ENCODE results near the gene ADPRH.

Gene ADPRH

GRCh38 chr3:119598410-119599098 is 19.3 kb downstream of the ADPRH start:
- FAIRE-seq: no peak

- FAIRE-seq: no peak
These were observed 20.4 kb downstream of the ADPRH start for GRCh38 chr3:119599558-119600174.

GRCh38 chr3:119600732-119601131 is 21.4 kb downstream of the ADPRH start:
- FAIRE-seq: no peak

GRCh38 chr3:119601154-119601553 is 21.9 kb downstream of the ADPRH start:
- FAIRE-seq: no peak

- FAIRE-seq: no peak
These were observed 23.4 kb downstream of the ADPRH start for GRCh38 chr3:119602676-119603075.

- FAIRE-seq: no peak
These were observed 25.6 kb downstream of the ADPRH start for GRCh38 chr3:119604878-119605277.

- no peak for FAIRE-seq
These were observed 29.2 kb downstream of the ADPRH start for GRCh38 chr3:119608405-119609000.

GRCh38 chr3:119609301-119609700 is 30.0 kb downstream of the ADPRH start:
- no peak for FAIRE-seq

GRCh38 chr3:119611664-119612063 is 32.4 kb downstream of the ADPRH start:
- FAIRE-seq: no peak

- no peak for FAIRE-seq
These were observed 33.9 kb downstream of the ADPRH start for GRCh38 chr3:119613201-119613600.

- FAIRE-seq: no peak
These were observed 34.6 kb downstream of the ADPRH start for GRCh38 chr3:119613872-119614271.

GRCh38 chr3:119616056-119616455 is 36.8 kb downstream of the ADPRH start:
- no peak for FAIRE-seq

GRCh38 chr3:119619094-119619493 is 39.8 kb downstream of the ADPRH start:
- FAIRE-seq: no peak

GRCh38 chr3:119620899-119621298 is 41.6 kb downstream of the ADPRH start:
- no peak for FAIRE-seq

GRCh38 chr3:119624002-119624720 is 44.9 kb downstream of the ADPRH start:
- no peak for FAIRE-seq

GRCh38 chr3:119625451-119626153 is 46.3 kb downstream of the ADPRH start:
- no peak for FAIRE-seq

- FAIRE-seq: no peak
These were observed 46.9 kb downstream of the ADPRH start for GRCh38 chr3:119626196-119626595.

GRCh38 chr3:119627461-119627860 is 48.2 kb downstream of the ADPRH start:
- FAIRE-seq: no peak

GRCh38 chr3:119628390-119628789 is 49.1 kb downstream of the ADPRH start:
- no peak for FAIRE-seq

- FAIRE-seq: no peak
These were observed 49.6 kb downstream of the ADPRH start for GRCh38 chr3:119628816-119629445.

- no peak for FAIRE-seq
These were observed 51.0 kb downstream of the ADPRH start for GRCh38 chr3:119630128-119630879.

GRCh38 chr3:119630880-119631329 is 51.6 kb downstream of the ADPRH start:
- FAIRE-seq: no peak
